Kidney (tissue), 14 donors: ENCODE measurements around the gene NDFIP1. TPM values are rescaled to one million over a fixed set of nuclear protein-coding genes. Genes with fewer than 3 reads are reported as not detected.
"Not testable (repeated sequence)": the region's sequence is repeated elsewhere in the genome, so short reads cannot be mapped to it uniquely, and the experiment has no call there.

Experiments used
- DNase-seq, 5 donors: peaks; one replicate each; pipeline ENCODE4 v3.0.0-alpha.2; 2013 to 2020
- FAIRE-seq: peaks from 2 replicates; lab custom pipeline; 2012; peaks lifted over from hg19 to GRCh38; lab: Jason Lieb, UNC
- H3K27ac ChIP-seq, 2 donors: one replicate each; pipeline ENCODE4 v1.7.0; 2013; ENCODE audit warnings: low read depth in 2 of 2, low read length in 2 of 2, inconsistent platforms in 1 of 2
- H3K27me3 ChIP-seq: one replicate; pipeline ENCODE4 v1.7.1; 2013; ENCODE audit warnings: low read length, inconsistent platforms; ENCODE audit not compliant: control insufficient read depth, insufficient read depth
- H3K36me3 ChIP-seq, 3 donors: one replicate each; pipeline versions ENCODE4 v1.7.0 to v1.7.1; 2013; ENCODE audit warnings: low read length in 3 of 3, control low read depth in 1 of 3, inconsistent platforms in 1 of 3; ENCODE audit not compliant: insufficient read depth in 3 of 3, control insufficient read depth in 2 of 3
- H3K4me1 ChIP-seq, 3 donors: one replicate each; pipeline versions ENCODE4 v1.7.0 to v1.7.1; 2013; ENCODE audit warnings: low read length in 3 of 3, inconsistent platforms in 1 of 3, low read depth in 1 of 3; ENCODE audit not compliant: control insufficient read depth in 2 of 3, insufficient read depth in 2 of 3
- H3K4me3 ChIP-seq, 3 donors: one replicate each; pipeline versions ENCODE4 v1.7.0 to v1.8.1; 2013; ENCODE audit warnings: low read length in 3 of 3, control low read depth in 1 of 3, inconsistent platforms in 1 of 3
- H3K9ac ChIP-seq, 3 donors: one replicate each; pipeline versions ENCODE4 v1.7.0 to v1.7.1; 2013; ENCODE audit warnings: low read length in 3 of 3, control low read depth in 1 of 3, inconsistent platforms in 1 of 3
- H3K9me3 ChIP-seq, 3 donors: one replicate each; pipeline versions ENCODE4 v1.7.0 to v1.7.1; 2013; ENCODE audit warnings: low read length in 3 of 3, control low read depth in 1 of 3, inconsistent platforms in 1 of 3; ENCODE audit not compliant: control insufficient read depth in 2 of 3, insufficient read depth in 1 of 3
- CTCF ChIP-seq: IDR thresholded peaks from 3 replicates; pipeline ENCODE4 v1.5.1; 2012; ENCODE audit warnings: mild to moderate bottlenecking, moderate library complexity, borderline replicate concordance; ENCODE audit not compliant: insufficient read depth; ENCODE audit errors: extremely low read depth
- intact Hi-C: fragments of 100-400 bp; cut with DNase I; formaldehyde crosslinking; loops from one replicate; pipeline ENCODE4 v1.11.1; 2022
- polyA plus RNA-seq: library from polyadenylated mRNA; stranded (reverse); fragments of 350-450 nt; fragmentation: Illumina TruSeq; extraction: RNeasy Lipid Tissue Mini Kit (QIAGEN cat#74804); gene quantifications from one replicate; pipeline ENCODE4 v1.2.3, GENCODE V29; 2014; ENCODE audit warnings: low read depth, low replicate concordance; ENCODE audit not compliant: insufficient read depth
- total RNA-seq: library from RNA; stranded (reverse); fragmentation: NEBNext Ultra II Directional; extraction: Animal tissue kit (Norgen Biotek cat#: 25700); gene quantifications from one replicate; pipeline ENCODE4 v1.2.1, GENCODE V29; 2021
- donor health status: control.
- donor health status: control.
- donor health status: control.
- donor health status: control.
- donor health status: control.
- donor health status: DM: yes; HTN: yes; CAD: no.
- donor health status: Normal renal cell carcinoma (clear cell type).

The NDFIP1 gene
- total and polyA plus RNA-seq, 2 donors from 2014 or later: 92.8 to 107 TPM

- DNase-seq: peak in 1 of 5 donors; percentile 22
- no peak overlapping the region for H3K9ac ChIP-seq
- intact Hi-C loops: loop anchor here (5.0 kb wide), 1 partner anchor 393 kb away; no protein-coding TSS in a partner anchor
- H3K4me1 ChIP-seq: peaks cover 0 to 2% (median 0%) of the 10 kb centered on the region in 3 donors
- no peaks in the 10 kb centered on the region for H3K9me3 ChIP-seq
- no peaks in the 10 kb centered on the region for H3K27me3 ChIP-seq
- no peaks in the 10 kb centered on the region for H3K36me3 ChIP-seq
- TF ChIP-seq CTCF: no peak
- no peak for FAIRE-seq
- no peak overlapping the region for H3K27ac ChIP-seq
- no peak overlapping the region for H3K4me3 ChIP-seq
Measured at GRCh38 chr5:142153674-142154448, 45.3 kb downstream of the NDFIP1 start.

DNA sequence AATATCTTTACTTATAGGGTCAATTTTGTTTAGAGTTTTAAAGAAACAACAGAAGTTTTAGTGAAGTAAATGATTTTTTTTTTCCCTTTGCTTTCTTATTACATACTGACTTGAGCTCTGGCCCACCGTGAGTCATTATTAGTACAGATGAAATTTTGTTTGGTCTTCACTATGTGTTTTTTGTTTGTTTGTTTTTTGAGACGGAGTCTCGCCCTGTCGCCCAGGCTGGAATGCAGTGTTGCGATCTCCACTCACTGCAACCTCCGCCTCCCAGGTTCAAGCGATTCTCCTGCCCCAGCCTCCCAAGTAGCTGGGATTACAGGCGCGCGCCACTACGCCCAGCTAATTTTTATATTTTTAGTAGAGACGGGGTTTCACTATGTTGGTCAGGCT lies 45.9 kb downstream of the NDFIP1 start:
- intact Hi-C loops: loop anchor here (5.0 kb wide), 1 partner anchor 393 kb away; no protein-coding TSS in a partner anchor

GRCh38 chr5:142156839-142157463 lies 48.4 kb downstream of the NDFIP1 start:
- FAIRE-seq: no peak
- Histone ChIP-seq H3K4me1 (peaks cover 0 to 2% (median 0%) of the 10 kb centered on the region in 3 donors), H3K4me3 (no peak overlapping the region), H3K9ac (no peak overlapping the region), H3K36me3 (no peaks in the 10 kb centered on the region), H3K27me3 (no peaks in the 10 kb centered on the region), H3K9me3 (no peaks in the 10 kb centered on the region), H3K27ac (no peak overlapping the region)
- TF ChIP-seq CTCF: no peak
- peak in 1 of 5 donors; percentile 24 for DNase-seq
- intact Hi-C loops: no loop called here

More for the DNA sequence above, 45.9 kb downstream of the NDFIP1 start:
- DNase-seq, H3K36me3 ChIP-seq, H3K9ac ChIP-seq, H3K4me1 ChIP-seq, H3K9me3 ChIP-seq, H3K27me3 ChIP-seq, H3K27ac ChIP-seq, FAIRE-seq, H3K4me3 ChIP-seq: not testable (repeated sequence)

DNA sequence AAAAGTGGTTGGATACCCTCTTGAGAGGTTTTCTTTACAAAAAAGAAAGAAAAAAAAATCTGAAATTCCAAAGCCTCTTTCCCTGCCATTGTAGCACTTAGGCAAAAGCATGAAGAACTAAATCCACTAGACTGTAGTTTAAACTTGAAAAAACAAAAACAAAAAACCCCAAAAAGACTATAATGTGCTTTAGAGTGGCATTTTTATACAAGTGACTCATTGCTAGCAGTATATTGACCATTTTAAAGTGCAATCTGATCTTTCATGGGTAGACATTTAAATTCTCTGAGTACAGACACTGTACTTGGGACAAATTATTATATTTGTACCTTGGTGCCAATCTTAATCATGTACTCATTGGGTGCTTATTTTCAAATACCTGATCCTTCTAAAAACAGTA lies 50.8 kb downstream of the NDFIP1 start:
- no peaks in the 10 kb centered on the region for H3K4me1 ChIP-seq
- H3K27ac ChIP-seq: no peak overlapping the region
- H3K4me3 ChIP-seq: no peak overlapping the region
- intact Hi-C loops: no loop called here
- H3K9ac ChIP-seq: no peak overlapping the region
- no peak for FAIRE-seq
- TF ChIP-seq CTCF: no peak
- H3K36me3 ChIP-seq: no peaks in the 10 kb centered on the region
- H3K9me3 ChIP-seq: no peaks in the 10 kb centered on the region
- H3K27me3 ChIP-seq: no peaks in the 10 kb centered on the region
- DNase-seq: peak in 1 of 5 donors; percentile 37
